Coronary artery (tissue), 2 donors: Measurements from ENCODE around the gene HLA-B.

ENCODE experiments used
- DNase-seq: peaks from one replicate; pipeline ENCODE4 v3.0.0-alpha.2; 2017; ENCODE audit warnings: low spot score
- H3K27ac ChIP-seq, 2 donors: fragments of 200-600 bp; sonication (generic); one replicate each; pipeline ENCODE4 v1.5.1; 2016 to 2019
- H3K4me3 ChIP-seq: fragments of 200-600 bp; sonication (generic); 2 replicates; pipeline ENCODE4 v1.5.1; 2016; ENCODE audit warnings: mild to moderate bottlenecking, moderate library complexity
- TF ChIP-seq, protein P1 (sequence below): fragments of 200-600 bp; sonication (generic); IDR thresholded peaks from one replicate; pipeline ENCODE4 v1.5.1; 2019; ENCODE audit warnings: antibody characterized with exemption

HLA-B gene

DNA sequence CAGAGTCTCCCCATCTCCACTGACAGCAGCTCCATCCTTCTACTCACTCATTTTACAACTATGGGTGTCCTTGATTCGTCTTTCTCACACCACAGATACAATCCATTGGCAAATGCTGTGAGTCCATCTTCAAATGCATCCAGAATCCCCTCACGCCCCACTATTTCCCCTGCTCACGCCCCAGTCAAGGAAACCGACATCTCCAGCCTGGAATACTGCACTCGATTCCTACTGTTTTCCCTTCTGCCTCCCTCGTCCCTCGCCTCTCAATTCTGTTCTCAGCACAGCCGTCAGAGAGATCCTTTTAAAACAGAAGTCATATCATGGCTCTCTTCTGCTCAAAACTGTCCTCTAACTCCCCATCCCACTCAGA, 4.7 kb downstream of the HLA-B start:
- no peak for DNase-seq
- TF ChIP-seq, protein P1, sequence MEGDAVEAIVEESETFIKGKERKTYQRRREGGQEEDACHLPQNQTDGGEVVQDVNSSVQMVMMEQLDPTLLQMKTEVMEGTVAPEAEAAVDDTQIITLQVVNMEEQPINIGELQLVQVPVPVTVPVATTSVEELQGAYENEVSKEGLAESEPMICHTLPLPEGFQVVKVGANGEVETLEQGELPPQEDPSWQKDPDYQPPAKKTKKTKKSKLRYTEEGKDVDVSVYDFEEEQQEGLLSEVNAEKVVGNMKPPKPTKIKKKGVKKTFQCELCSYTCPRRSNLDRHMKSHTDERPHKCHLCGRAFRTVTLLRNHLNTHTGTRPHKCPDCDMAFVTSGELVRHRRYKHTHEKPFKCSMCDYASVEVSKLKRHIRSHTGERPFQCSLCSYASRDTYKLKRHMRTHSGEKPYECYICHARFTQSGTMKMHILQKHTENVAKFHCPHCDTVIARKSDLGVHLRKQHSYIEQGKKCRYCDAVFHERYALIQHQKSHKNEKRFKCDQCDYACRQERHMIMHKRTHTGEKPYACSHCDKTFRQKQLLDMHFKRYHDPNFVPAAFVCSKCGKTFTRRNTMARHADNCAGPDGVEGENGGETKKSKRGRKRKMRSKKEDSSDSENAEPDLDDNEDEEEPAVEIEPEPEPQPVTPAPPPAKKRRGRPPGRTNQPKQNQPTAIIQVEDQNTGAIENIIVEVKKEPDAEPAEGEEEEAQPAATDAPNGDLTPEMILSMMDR = no peak
- Histone ChIP-seq H3K27ac (no peak overlapping the region), H3K4me3 (no peak overlapping the region)

DNA sequence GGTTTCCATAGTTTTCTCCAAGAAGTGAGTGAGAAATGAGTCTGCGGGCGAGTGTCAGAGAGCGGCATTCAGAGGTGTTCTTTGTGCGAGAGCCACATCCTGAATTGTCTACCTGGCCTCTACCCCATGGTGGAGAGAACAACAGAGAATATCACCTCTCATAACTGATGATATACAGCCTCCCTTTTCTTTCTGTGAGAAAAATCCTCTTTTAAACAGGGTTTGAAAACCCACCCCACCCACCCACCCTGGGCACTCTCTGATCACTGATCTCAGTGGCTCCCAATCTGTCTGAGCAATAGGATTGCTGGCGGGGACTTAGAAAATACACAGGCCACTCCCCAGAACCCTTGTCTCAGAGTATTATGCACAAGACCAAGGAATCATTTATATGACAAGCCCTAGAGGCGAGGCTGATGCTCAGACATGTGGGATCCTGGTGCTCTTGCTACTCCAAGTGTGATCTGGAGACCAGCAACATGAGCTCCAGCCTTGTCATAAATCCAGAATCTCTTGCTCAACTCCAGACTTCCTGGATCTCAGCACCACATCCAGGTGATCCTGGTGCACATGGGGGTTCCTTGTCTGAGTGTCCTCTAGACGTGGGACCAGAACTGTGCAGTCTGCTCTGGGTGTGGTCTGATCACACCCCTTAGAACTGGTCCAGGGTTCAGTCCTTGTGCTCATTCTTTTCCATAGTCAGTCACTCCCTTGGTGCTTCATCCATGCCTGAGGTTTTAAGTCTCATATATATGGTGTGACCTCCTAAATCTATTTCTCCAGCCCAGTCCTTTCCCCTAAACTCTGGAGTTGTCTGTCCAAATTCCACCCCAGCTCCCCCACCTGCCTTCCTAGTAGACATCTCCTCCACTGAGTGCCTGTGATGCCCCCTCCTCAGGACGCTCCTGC, 5.3 kb downstream of the HLA-B start:
- H3K27ac ChIP-seq = no peak overlapping the region
- no peak for DNase-seq
- TF ChIP-seq, protein P1 = no peak
- no peak overlapping the region for H3K4me3 ChIP-seq

DNA sequence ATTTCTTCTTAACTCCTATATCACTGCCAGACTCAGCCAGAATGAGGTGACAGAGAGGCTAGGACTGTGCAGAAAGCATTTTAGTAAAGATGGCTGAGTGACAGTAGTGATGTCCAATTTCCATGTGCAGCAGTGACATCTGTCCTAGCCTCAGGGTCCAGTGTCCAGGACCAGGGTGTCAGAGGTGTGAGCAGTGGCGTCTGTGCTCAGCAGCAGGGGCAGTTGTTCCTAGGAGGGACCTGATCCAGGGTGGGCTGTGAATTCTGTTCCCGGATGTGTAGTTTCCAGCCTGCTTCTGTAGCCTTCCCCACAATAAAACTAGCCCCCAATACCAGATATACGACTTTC, 6.0 kb downstream of the HLA-B start:
- TF ChIP-seq, protein P1 = no peak
- no peak overlapping the region for H3K4me3 ChIP-seq
- DNase-seq = no peak
- no peak overlapping the region for H3K27ac ChIP-seq

DNA sequence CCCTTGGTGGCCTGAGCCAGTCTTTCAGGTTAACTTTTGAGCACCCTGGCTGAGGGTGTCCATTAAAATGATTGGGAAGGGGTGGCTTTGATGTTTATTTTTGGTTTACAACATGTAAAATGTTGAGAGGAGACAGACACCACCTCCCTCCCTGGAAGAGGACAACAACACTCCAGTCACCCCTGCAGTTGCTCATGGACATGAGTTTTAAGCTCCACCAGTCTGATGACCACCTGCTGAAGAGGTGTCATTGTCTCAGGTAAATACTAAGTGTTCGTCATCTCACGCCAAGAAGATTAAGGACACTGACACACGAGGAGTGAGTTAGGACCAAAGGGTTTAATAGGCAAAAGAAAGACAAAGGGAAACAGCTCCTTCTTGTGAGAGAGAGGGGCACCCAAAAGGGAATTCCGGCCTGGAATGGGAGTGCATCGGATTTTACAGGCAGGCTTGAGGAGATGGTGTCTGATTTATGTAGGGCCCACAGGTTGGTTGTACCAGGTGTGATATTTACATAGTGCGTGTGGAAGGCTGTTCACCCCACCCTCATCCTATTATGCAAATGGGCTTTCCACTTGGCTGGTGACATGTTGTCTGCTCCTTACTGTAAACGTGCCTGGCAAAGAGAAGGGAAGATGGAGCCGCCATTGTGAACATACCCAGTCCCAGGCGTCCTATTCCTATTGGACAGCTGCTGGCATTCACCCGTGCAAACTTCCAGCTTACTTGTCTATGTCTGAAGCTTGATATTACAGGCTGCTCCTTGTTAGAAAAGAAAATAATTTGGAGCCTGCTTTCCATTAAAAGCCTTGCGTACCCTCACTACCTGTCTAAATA, 6.6 kb downstream of the HLA-B start:
- TF ChIP-seq, protein P1 = no peak
- no peak for DNase-seq
- no peak overlapping the region for H3K27ac ChIP-seq
- H3K4me3 ChIP-seq = no peak overlapping the region

DNA sequence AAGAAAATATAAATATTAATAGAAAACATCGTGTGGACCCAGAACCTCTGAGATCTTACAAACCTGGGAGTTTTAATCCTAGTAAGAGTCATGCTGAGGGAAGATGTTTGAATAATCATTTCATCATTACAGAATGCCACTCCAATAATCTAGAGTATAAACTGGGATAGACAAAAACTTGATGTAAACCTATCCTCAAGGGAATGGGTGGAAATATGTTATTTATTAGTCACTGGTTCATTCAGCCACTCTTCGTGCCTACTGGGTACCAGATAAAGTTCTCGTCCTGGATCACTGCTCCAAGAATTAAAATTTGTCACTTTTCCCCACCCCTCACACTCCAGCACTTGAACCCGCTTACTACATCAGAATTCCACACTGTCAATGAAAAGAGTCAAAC, 7.7 kb downstream of the HLA-B start:
- H3K27ac ChIP-seq = no peak overlapping the region
- DNase-seq = no peak
- H3K4me3 ChIP-seq = no peak overlapping the region
- TF ChIP-seq, protein P1 = no peak

DNA sequence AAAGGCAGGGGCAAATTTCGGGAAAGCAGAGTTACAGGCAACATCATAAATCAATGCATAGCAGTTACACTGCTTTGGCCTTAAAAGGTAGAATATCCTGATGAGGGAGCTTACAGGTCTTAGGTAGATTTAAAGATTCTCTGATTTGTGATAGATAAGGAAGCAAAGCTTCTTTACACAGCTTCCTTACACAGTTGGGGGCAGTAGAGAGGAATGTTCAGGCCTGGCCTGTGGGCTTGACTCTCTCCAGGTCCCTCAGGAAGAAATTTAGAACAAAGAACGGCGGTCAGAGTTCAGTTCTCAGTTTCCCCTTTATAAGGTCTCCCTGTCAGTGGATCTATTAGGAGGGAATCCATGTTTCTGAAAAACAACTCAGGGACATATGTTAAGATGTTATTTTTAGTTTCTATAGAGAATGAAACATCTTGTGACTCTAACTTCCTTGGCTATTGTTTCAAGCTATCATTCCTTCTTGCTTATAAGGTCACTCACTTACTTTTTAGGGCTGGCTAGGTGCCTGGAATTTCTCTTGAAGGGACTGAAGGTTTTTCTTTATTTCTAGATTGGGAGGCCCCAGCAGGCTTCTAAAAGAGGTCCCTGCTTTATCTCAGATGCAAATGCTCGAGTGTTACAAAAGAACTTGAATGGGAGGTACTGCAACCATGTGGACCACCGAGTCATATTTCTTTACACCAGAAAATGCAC, 11.8 kb downstream of the HLA-B start:
- TF ChIP-seq, protein P1 = no peak
- DNase-seq = no peak
- Histone ChIP-seq H3K27ac (no peak overlapping the region), H3K4me3 (no peak overlapping the region)
